GM18867 (cell line): ENCODE results near the gene HOXA10.

Source experiments
- ATAC-seq: cut with Tn5 transposase; IDR thresholded peaks from one replicate; pipeline ENCODE4 v1.9.1; 2021; ENCODE audit warnings: mild to moderate bottlenecking, moderate library complexity; ENCODE audit not compliant: unreplicated experiment

Gene HOXA10

DNA sequence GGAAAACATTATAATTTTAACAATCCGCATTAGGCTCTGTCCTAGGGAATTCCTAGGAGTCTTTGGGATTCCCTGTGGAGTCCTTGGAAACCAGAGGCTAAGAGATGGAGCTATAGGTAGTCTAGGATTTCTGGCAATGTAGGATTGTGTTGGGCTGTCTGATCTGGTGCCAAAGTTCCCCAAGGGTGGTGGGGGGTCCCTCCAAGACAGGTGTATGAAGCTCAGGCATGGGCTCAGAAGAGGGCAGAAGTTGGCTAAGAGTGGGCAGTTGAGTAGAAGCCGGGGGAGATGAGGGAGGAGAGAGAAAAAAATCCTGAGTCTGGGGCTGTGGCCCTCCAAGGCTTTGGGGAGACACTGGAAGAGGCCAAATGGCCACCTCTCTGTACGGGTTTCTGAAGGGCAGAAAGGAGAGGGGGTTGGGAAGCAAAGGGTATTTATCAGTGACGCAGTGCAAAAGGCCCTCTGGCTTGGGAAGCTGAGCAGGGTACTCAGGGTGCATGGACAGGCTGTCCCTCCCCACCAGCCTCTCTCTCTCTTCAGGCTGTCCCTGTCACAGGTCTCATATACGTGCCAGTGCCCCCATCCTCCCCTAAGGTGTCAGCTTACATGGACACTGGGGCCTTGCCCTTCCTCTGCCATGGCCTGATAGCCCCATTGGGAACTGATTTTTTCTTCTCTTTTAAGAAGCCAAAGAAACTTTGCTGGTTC lies 27.5 kb downstream of the HOXA10 start:
- ATAC-seq = no peak

DNA sequence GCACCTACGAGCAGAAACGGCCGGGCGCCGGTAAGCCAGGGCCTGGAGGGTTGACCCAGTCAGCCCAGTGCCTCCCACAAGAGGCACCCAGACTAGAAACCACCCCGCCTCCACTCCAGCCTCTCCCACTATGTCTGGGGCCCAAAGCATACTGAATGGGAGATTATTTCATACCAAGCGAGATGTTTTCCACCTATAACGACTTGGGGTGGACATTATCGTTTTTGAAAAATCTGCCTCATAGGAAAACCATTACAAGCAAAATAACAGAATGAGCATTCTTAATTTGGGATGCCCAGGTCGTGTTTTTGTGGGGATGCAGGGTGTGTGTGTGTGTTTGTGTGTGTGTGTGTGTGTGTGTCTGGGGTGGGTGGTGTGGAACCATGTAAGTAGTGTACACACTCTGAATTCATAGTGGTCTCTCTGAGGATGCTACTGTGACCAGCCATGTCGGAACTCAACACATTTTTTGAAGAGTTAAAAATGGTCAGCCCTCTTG lies 28.2 kb downstream of the HOXA10 start:
- no peak for ATAC-seq

DNA sequence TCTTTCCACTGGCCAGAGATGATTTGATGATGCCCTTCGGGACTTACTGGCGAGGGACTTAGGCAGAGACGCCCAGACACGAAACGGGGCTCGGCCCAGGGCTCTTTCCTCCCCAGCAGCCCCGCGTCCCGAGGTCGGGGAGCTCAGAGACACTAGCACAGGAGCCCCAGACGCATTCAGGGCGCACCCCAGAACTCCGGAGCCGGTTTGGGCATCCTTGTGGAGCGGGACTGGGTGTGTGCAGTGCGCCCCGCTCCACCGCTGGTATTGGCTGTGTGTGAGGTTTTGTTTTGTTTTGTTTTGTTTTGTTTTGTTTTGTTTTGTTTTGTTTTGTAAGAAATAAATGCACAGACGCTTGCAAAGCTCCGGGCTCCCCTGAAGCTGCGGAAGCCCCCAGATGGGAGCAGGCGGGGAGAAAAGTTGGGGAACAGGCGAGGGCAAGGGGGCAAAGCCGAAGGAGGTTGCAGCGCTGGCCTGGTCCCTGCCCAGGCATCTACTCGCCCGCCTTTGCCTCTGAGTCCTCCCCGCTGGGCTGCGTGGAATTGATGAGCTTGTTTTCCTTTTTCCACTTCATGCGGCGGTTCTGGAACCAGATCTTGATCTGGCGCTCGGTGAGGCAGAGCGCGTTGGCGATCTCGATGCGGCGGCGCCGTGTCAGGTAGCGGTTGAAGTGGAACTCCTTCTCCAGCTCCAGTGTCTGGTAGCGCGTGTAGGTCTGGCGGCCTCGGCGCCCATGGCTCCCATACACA lies 28.8 kb downstream of the HOXA10 start:
- ATAC-seq = no peak

DNA sequence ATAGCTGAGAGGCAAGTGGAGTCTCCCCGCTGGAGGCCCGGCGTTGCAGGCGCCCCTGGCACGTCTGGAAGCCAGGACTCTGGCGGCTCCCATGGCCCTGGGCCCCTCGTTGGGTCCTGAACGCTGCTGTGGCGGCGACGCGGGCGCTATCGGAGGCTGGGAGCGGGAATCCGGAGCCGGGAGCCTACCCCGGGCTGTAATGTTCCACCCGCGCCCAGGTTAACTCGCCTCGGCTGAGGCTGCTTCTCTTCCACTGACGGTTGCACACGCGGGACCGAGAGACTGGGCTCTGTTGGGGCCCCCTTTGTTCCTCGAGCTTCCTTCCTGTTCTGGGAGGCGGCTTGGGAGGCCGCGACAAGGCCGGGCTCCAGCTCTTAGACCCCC lies 29.3 kb downstream of the HOXA10 start:
- no peak for ATAC-seq

DNA sequence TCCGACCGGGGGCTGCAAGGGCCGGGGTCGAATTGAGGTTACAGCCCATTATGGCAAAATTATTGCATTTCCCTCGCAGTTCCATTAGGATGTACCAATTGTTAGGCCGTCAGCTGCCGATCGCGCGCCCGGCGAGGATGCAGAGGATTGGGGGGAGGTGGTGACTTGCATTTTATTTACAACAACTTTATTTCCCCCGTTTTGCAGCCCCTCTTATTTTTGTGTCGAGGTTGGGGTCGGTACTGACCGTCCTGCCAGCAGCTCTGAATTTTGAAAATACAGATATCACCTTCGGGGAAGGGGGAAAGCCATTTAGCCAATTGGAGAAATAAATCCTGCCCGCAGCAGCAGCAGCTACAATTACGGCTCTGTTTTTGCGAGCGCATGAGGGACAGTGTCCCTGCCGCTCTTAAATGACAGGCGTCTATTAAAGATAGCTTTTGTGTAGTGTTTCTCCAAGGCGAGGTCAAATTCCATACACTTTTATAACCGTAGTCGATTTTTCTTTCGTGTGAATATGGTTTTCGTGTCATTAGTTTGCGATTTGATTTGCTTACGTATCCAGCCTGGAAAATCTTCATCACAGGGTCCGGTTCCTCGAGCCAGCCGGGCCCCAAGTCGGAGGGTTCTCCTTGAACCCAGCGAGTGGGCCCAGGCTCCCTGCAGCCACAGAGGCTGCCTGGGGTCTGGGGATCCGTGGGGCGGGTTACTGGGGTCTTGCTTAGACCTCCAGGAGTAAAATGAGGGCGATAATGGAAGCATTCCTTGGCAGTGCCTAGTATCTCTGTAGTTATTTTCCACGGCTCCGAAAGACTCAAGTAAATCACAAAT lies 30.0 kb downstream of the HOXA10 start:
- ATAC-seq = no peak

DNA sequence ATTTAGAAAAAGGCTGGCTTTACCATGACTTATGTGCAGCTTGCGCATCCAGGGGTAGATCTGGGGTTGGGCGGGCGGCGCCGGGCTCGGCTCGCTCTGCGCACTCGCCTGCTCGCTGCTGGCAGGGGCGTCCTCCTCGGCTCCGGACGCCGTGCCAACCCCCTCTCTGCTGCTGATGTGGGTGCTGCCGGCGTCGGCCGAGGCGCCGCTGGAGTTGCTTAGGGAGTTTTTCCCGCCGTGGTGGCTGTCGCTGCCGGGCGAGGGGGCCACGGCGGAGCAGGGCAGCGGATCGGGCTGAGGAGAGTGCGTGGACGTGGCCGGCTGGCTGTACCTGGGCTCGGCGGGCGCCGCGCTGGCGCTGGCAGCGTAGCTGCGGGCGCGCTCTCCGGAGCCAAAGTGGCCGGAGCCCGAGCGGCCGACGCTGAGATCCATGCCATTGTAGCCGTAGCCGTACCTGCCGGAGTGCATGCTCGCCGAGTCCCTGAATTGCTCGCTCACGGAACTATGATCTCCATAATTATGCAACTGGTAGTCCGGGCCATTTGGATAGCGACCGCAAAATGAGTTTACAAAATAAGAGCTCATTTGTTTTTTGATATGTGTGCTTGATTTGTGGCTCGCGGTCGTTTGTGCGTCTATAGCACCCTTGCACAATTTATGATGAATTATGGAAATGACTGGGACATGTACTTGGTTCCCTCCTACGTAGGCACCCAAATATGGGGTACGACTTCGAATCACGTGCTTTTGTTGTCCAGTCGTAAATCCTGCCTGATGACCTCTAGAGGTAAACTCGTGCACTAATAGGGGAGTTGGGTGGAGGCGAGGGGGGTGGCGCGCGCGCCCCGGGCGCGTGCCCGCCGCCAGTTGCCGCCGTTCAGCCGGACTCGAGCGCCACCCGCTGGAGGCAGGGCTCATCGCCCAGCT lies 30.8 kb downstream of the HOXA10 start, which contains the start of gene HOXA5:
Gene HOXA5 (minus strand): TSS at position 659 of the 927 bp plus-strand sequence. CDS start 74 bp downstream, at position 585.
- no peak for ATAC-seq

DNA sequence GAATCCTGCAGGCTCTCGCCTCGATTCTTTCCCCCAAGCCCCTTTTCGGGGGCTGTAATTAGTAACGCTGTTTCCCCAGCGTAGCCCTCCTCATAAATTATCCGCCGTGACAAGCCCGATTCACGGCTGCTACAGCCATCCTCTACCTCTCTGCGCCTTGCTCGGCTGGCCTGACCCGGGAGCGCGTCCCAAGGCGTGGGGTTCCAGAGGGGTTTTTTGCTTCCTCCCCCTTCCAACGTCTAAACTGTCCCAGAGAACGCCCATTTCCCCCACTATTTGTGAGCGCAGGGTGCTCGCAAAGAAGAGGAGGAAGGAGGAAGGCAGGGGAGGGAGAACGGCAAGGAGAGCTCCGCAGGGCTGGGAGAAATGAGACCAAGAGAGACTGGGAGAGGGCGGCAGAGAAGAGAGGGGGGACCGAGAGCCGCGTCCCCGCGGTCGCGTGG lies 31.5 kb downstream of the HOXA10 start:
- no peak for ATAC-seq

DNA sequence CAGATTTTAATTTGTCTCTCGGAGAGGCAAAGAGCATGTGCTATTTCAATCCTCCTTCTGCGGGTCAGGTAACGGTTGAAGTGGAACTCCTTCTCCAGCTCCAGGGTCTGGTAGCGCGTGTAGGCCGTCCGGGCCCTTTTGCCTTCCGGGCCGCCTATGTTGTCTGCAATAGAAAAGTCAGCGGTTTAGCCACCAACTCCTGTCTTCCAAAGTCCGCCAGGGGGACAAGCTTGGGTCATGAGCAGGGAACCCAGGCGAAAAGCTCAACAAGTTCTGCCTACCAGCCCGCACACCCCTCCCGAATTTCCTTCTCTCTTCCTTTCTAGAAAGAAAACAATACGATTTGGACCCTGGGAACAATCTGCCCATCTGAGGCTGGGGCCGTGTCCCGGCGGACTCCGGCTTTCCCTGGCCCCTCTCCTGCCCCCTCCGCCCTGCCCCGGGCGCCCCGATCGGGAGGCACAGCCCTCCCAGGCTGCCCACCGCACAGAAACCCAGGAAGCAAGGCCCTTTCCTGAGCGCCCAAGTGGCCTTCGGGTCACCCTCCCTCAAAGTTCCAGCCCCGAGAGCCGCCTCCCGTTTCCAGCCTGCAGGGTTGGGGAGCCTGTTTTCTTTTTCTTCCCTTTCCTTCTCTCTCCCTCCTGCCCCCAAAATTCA lies 32.1 kb downstream of the HOXA10 start:
- ATAC-seq = no peak

DNA sequence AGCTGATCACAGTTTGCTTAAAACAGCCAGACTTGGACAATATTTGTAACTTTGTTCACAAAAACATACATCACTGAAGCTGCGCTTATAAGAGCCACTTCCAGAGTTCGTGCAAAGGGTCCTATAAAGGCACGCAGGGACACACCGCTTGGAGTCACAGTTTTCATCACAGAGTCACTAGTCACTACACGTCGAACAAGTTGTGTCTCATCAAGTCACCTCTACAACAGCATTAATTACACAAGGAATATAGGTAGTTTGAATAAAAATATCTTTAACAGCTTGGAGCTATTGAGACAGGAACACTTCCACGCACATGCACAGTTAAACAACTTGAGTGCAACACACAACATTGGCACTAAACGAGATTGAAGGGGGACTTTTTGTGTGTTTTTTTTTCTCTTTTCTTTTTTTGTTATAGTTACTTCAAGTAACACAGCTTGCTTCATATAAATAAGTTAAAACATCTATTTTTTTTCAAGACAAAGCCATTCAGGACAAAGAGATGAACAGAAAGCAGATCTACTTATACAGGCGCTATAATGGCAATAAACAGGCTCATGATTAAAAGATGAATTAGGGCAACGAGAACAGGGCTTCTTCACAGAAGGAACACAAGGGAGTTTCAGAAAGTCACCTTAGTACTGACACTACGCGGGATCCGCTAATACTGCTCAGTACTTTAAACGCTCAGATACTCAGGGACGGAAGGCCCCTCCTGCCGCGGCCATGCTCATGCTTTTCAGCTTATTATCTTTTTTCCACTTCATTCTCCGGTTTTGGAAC lies 32.8 kb downstream of the HOXA10 start:
- no peak for ATAC-seq

DNA sequence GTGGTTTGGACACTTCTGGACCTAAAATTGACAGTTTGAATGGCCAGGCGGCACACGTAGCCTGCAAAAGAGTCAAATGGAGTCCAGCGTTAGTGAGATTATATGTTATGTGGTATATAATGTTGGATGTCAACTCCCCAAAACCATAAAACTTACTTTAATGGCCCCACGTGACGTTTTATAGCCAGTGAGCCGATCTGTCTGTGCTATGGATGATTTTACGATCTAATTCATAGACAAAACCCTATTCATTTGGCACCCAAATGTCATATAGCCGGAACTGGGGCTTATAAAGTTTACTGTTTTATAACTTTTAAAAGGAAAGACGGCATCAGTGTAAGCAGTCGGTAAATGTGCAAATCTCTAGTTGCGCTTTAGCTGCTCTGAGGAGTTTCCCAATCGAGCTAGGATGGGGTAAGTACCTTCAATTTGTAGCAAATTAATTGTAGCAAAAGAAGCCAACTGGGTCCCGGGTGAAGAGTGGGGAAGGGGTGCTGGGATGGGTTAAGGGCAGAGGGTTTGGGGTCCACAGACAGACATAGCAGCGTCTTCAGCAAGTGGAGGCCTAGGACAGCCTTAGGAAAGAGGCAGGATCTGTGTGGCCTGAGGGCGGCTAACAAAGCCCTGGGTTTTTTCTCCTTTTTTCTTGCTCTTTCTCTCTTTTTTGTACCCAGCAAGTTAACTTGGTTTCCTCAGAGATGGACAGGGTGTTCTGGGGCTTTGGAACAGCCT lies 33.8 kb downstream of the HOXA10 start:
- no peak for ATAC-seq

DNA sequence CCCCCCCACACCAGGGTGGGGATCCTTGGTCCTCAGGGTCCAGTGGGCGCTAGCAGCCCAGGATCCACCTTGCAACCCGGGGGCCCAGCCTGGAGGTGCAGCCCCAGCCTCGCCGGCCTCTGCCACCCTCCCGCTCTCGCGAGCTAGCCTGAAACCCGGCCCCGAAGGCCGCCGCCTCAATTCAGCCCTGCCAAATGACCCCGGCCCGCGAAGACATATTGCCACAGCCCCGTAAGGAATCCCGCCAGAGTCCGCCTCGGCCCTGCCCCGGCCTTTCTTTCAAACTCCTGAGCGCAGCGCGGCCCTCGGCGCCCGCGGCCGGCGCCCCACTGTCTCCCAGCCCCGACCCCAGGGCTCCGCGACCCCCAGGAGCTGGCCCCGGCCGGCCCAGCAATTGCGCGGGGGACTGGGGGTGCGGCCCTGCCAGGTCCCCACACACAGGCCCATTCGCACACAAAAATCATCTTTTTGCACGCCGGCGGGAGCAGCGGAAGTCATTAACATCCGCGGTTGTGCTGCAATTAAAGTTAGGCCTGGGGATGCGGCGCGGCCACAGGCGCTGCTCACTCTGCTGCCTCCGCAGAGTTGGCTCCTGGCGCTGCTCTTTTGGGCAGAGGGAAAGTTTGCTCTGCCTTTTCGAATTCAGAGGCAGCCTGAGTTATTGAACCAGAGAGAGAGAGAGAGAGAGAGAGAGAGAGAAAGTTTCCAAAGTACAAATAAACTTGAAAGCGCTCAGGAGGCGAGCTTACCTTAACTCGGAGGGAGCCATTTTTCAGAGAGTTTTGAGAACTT lies 34.6 kb downstream of the HOXA10 start:
- ATAC-seq = no peak

DNA sequence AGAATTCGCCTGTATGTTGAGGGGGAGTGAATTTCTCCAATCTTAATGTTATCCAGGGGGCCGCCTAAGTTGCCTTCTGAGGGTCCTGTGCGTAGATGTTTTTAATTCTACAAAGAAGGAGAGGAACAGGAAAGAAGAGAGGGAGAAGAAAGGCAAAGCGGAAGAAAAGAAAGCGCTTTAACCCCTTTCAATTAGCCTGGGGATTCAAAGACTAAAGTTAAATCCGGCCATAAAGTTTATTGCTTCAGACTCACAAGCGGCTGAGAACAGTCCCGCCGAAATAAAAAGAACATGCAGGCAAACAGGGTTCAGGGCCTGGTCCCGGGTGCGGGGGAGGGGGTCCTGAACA lies 35.2 kb downstream of the HOXA10 start:
- no peak for ATAC-seq

DNA sequence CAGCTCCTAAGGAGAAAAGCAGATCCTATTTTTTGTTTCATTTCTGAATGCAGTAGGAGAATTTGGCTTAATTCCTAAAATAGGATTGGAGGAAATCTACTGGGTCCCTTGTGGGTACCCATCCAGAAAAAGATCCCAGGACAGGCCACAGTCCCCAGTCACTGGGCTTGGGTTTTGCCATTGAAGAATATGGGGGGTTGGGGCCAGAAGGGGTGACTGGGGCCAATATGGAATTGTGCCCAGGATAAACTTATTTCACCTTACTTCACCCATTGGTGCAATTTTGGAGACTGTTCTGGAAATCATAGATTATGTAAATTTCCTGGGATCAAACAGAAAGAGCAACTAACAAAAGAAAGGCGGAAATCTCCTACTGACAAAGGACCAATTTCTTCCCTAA lies 35.6 kb downstream of the HOXA10 start:
- ATAC-seq = no peak

DNA sequence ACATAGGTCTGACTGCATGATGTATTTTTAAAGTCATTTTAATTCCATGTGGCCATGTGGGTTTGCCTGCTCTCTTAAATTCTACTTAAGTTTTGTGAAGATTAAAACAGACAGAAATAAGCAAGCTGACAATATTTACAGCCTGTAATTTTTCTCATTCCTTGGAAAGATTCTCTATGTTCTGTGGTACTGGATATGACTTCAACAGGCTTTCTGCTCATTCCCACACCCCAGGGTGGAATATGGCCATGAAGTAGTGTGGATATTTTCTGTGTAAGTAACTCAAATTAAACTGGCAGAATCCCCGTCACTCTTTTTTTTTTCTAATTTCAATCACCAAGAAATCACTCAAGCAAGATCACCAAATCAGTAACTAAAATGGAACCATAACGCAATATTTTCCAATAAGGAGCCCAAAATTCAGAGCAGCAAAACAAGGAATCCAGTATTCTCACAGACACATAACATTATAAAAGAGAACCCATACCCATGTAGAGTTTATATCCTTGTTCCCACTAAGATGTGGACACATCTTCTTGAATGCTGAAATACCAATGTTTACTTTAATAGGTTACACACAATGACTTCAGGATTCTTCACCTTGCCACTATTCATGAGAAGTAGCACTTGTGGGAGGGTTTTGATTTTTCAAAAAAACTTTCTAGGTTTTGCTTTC lies 36.3 kb downstream of the HOXA10 start:
- ATAC-seq = no peak

DNA sequence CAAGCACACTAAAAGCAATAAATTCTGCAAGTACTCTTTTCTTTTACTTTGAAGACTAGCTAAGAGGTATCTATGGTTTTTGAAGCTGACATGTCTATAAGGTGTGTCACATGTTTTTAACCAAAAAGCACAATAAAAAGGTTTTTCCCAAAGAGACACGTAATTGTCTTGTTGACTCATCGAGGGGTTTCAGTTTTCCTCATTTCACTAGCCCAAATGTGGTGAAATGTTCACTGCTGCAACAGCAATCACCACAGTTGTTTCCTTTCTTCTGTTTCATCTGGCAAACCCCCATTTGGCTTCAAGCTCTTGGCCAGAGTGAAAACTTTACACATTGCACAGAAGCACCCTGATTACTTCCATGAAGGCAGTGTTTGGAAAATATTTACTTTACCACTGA lies 39.7 kb downstream of the HOXA10 start:
- no peak for ATAC-seq

DNA sequence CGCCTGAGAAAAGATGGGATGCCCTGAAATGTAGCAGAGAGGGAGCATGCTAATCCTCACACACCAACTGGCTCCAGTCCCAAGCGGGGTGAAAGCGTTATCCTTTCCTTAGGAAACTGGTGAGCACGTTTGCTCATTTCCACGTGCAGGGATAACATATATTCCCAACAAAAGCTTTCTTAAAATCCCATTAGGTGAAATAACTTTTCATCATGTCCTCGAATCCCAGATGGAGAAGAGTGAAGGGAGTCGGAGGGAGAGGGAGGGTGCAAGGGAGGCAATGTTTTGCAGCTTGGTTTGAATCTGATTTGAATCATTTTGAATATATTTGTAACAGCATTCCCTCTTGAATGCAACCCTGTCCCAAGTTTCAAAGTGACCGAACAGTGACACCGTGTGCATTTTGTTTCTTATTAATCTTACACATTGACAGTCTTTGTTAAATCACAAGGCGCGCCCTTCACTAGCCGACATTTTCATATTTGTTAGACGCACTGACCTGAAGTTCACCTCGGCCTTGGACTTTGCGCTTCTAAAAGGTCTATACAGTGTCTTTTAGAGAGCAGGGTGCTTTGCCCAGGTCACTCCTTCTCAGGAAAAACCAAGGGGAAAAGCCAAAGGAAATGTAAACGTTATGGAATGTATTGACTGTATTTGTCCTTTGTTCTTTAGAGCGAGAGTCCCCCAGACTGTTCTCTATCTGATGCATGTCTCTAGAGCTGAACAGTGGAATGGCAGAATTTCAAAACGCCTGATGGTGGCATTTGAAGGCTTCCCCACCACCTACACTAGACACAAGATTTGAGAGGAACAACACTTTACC lies 40.5 kb downstream of the HOXA10 start:
- ATAC-seq = no peak
